Stimulated activated CD4-positive, alpha-beta T cell treated with anti-CD3 and anti-CD28 coated beads, Interleukin-15, amount 100 ng/mL, for 1 hour (primary cell): ENCODE results near the gene GRHL1.
A peak's percentile ranks its signal among the peaks of the same experiment; 100 is the strongest.
"Not testable (repeated sequence)": the region's sequence is repeated elsewhere in the genome, so short reads cannot be mapped to it uniquely, and the experiment has no call there.

Experiments used
- DNase-seq, 2 donors: peaks; one replicate each; pipeline ENCODE4 v3.0.0-alpha.2; 2020; ENCODE audit warnings: low read depth in 1 of 2, low spot score in 1 of 2

The GRHL1 gene

GRCh38 chr2:9951522-9952285 is at the start of gene GRHL1:
TSS of gene GRHL1 (plus strand) at chr2:9951693. CDS start at chr2:9951834, 141 bp downstream.
- DNase-seq = peak; percentile 87 to 88

- DNase-seq = no peak
Observed at GRCh38 chr2:9905413-9905812, 46.1 kb upstream of the GRHL1 start.

GRCh38 chr2:9907402-9907801 is 44.1 kb upstream of the GRHL1 start:
- no peak for DNase-seq

- DNase-seq = no peak
Observed at GRCh38 chr2:9908639-9909038, 42.9 kb upstream of the GRHL1 start.

- DNase-seq = no peak
Observed at GRCh38 chr2:9909106-9909505, 42.4 kb upstream of the GRHL1 start.

GRCh38 chr2:9910699-9911098 is 40.8 kb upstream of the GRHL1 start:
- no peak for DNase-seq

GRCh38 chr2:9912468-9912867 is 39.0 kb upstream of the GRHL1 start:
- DNase-seq = no peak

GRCh38 chr2:9914384-9915065 is 37.0 kb upstream of the GRHL1 start:
- DNase-seq = peak in 1 of 2 donors; percentile 22

GRCh38 chr2:9918275-9918674 is 33.2 kb upstream of the GRHL1 start:
- DNase-seq = no peak

- no peak for DNase-seq
Observed at GRCh38 chr2:9919512-9919911, 32.0 kb upstream of the GRHL1 start.

GRCh38 chr2:9927020-9927419 is 24.5 kb upstream of the GRHL1 start:
- DNase-seq = not testable (repeated sequence)

GRCh38 chr2:9937258-9937657 is 14.2 kb upstream of the GRHL1 start:
- DNase-seq = no peak

GRCh38 chr2:9937968-9938367 is 13.5 kb upstream of the GRHL1 start:
- no peak for DNase-seq

GRCh38 chr2:9939587-9940485 is 11.7 kb upstream of the GRHL1 start:
- no peak for DNase-seq

GRCh38 chr2:9941196-9941995 is 10.1 kb upstream of the GRHL1 start:
- DNase-seq = no peak

- no peak for DNase-seq
Observed at GRCh38 chr2:9941996-9942390, 9.5 kb upstream of the GRHL1 start.

- DNase-seq = no peak
Observed at GRCh38 chr2:9944330-9944758, 7.1 kb upstream of the GRHL1 start.

- DNase-seq = no peak
Observed at GRCh38 chr2:9945596-9945995, 5.9 kb upstream of the GRHL1 start.

GRCh38 chr2:9946076-9946475 is 5.4 kb upstream of the GRHL1 start:
- DNase-seq = no peak

GRCh38 chr2:9946818-9947217 is 4.7 kb upstream of the GRHL1 start:
- DNase-seq = no peak

GRCh38 chr2:9948721-9949120 is 2.8 kb upstream of the GRHL1 start:
- DNase-seq = no peak
